ENCODE data around the gene RAB43. TPM values are rescaled to one million over a fixed set of nuclear protein-coding genes. Genes with fewer than 3 reads are reported as not detected.

RAB43 gene
- total RNA-seq, 4 donors from 2014 or later = 4.8 to 13.2 (median 8.6) TPM

GRCh38 chr3:129058441-129059200, 63.0 kb downstream of the RAB43 start:
- H3K36me3 ChIP-seq = no peaks in the 10 kb centered on the region
- no peak for DNase-seq (ENCODE audit: low spot score in 2 of 2)
- WGBS, 2 donors = 41 to 70% methylated on average over 3 to 4 of the region's 4 CpGs
- peaks cover 0 to 11% (median 0%) of the 10 kb centered on the region in 4 donors for H3K4me1 ChIP-seq
- H3K9me3 ChIP-seq = no peaks in the 10 kb centered on the region
- no peaks in the 10 kb centered on the region for H3K27me3 ChIP-seq
- no peak overlapping the region for H3K27ac ChIP-seq
- no peak for TF ChIP-seq POLR2A (IDR thresholded peaks at IDR 0.05)
- TF ChIP-seq EP300 (IDR thresholded peaks at IDR 0.05) = no peak
- no peak for TF ChIP-seq CTCF (IDR thresholded peaks at IDR 0.05)
- no peak overlapping the region for H3K4me3 ChIP-seq

- 91 to 92% methylated on average over 4 of the region's 4 CpGs for WGBS, 2 donors
- no peak for DNase-seq (ENCODE audit: low spot score in 2 of 2)
- no peaks in the 10 kb centered on the region for H3K36me3 ChIP-seq
Observed at GRCh38 chr3:129057249-129057648, 64.4 kb downstream of the RAB43 start.

GRCh38 chr3:129056451-129057173, 65.0 kb downstream of the RAB43 start:
- no peak for DNase-seq (ENCODE audit: low spot score in 2 of 2)
- TF ChIP-seq EP300 (IDR thresholded peaks at IDR 0.05) (no peak), POLR2A (IDR thresholded peaks at IDR 0.05) (no peak), CTCF (IDR thresholded peaks at IDR 0.05) (no peak)
- no peaks in the 10 kb centered on the region for H3K9me3 ChIP-seq
- no peaks in the 10 kb centered on the region for H3K36me3 ChIP-seq
- H3K4me3 ChIP-seq = no peak overlapping the region
- H3K4me1 ChIP-seq = peaks cover 0 to 31% (median 10%) of the 10 kb centered on the region in 4 donors
- H3K27ac ChIP-seq = no peak overlapping the region
- 55 to 72% methylated on average over 9 of the region's 9 CpGs for WGBS, 2 donors
- H3K27me3 ChIP-seq = no peaks in the 10 kb centered on the region

More at GRCh38 chr3:129057249-129057648, 64.4 kb downstream of the RAB43 start:
- no peak for TF ChIP-seq POLR2A (IDR thresholded peaks at IDR 0.05)
- TF ChIP-seq CTCF (IDR thresholded peaks at IDR 0.05) = no peak
- TF ChIP-seq EP300 (IDR thresholded peaks at IDR 0.05) = no peak
- H3K4me3 ChIP-seq = no peak overlapping the region
- peaks cover 0 to 24% (median 7%) of the 10 kb centered on the region in 4 donors for H3K4me1 ChIP-seq
- no peaks in the 10 kb centered on the region for H3K9me3 ChIP-seq
- H3K27me3 ChIP-seq = no peaks in the 10 kb centered on the region
- no peak overlapping the region for H3K27ac ChIP-seq

- WGBS, 2 donors = 76 to 81% methylated on average over 3 of the region's 3 CpGs
- H3K27me3 ChIP-seq = no peaks in the 10 kb centered on the region
- DNase-seq (ENCODE audit: low spot score in 2 of 2) = no peak
- H3K27ac ChIP-seq = no peak overlapping the region
- no peak overlapping the region for H3K4me3 ChIP-seq
- peaks cover 0 to 32% (median 10%) of the 10 kb centered on the region in 4 donors for H3K4me1 ChIP-seq
- no peak for TF ChIP-seq POLR2A (IDR thresholded peaks at IDR 0.05)
- TF ChIP-seq EP300 (IDR thresholded peaks at IDR 0.05) = no peak
- no peak for TF ChIP-seq CTCF (IDR thresholded peaks at IDR 0.05)
- no peaks in the 10 kb centered on the region for H3K9me3 ChIP-seq
- no peaks in the 10 kb centered on the region for H3K36me3 ChIP-seq
Observed at GRCh38 chr3:129054605-129055104, 66.9 kb downstream of the RAB43 start.

GRCh38 chr3:129052675-129053074, 68.9 kb downstream of the RAB43 start:
- 64 to 65% methylated on average over 6 of the region's 6 CpGs for WGBS, 2 donors
- Histone ChIP-seq H3K27ac (peak overlapping the region in 2 of 4 donors; percentile 32 to 58), H3K4me1 (peaks cover 0 to 25% (median 10%) of the 10 kb centered on the region in 4 donors), H3K36me3 (no peaks in the 10 kb centered on the region), H3K9me3 (peaks cover 0 to 8% (median 0%) of the 10 kb centered on the region in 4 donors), H3K4me3 (no peak overlapping the region), H3K27me3 (no peaks in the 10 kb centered on the region)
- TF ChIP-seq CTCF (IDR thresholded peaks at IDR 0.05) (no peak), EP300 (IDR thresholded peaks at IDR 0.05) (no peak), POLR2A (IDR thresholded peaks at IDR 0.05) (no peak)
- DNase-seq (ENCODE audit: low spot score in 2 of 2) = no peak
